ENCODE data around the gene SINHCAF.

GRCh38 chr12:31346267-31346666 is 20.3 kb upstream of the SINHCAF start:
- no peak for TF ChIP-seq CTCF (IDR thresholded peaks at IDR 0.05)
- TF ChIP-seq POLR2A (IDR thresholded peaks at IDR 0.05), result no peak
